HT-29 (cell line): ENCODE results near the gene KRTAP3-1. TPM values are rescaled to one million over a fixed set of nuclear protein-coding genes. Genes with fewer than 3 reads are reported as not detected.

Source experiments
- DNase-seq: peaks from one replicate; pipeline ENCODE4 v3.0.0-alpha.2; 2015; ENCODE audit warnings: low spot score
- small RNA-seq: library from RNA; depleted of rRNA; stranded (forward); fragments of <200 nt; gene quantifications from one replicate; pipeline ENCODE3, GENCODE V24; 2014
- total RNA-seq: library from RNA; depleted of rRNA; stranded (reverse); fragments of >200 nt; shearing (Covaris generic); gene quantifications from 2 replicates; pipeline ENCODE4 v1.2.3, GENCODE V29; 2014; rRNA removed

Gene KRTAP3-1
- total RNA-seq, 1 experiment from 2014 or later = not detected

DNA sequence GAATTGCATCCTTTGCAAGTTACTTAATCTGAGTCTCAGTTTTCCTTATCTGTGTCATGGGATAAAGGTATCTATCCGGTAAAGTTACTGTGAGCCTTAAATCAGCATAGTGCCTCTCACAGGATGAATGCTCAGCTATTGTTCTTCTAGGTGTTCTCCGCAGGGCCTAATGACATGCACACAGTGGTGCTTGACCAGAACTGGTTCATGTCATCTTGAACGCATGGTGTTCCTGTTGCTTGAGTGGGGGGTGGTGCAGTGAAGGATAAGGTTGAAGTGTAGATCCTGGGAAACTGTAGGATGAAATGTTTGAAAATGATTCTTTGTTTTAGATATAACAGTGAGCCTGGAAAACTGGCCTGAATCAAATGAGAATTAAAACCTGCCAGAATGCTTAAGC, 28.8 kb downstream of the KRTAP3-1 start:
- DNase-seq = no peak

DNA sequence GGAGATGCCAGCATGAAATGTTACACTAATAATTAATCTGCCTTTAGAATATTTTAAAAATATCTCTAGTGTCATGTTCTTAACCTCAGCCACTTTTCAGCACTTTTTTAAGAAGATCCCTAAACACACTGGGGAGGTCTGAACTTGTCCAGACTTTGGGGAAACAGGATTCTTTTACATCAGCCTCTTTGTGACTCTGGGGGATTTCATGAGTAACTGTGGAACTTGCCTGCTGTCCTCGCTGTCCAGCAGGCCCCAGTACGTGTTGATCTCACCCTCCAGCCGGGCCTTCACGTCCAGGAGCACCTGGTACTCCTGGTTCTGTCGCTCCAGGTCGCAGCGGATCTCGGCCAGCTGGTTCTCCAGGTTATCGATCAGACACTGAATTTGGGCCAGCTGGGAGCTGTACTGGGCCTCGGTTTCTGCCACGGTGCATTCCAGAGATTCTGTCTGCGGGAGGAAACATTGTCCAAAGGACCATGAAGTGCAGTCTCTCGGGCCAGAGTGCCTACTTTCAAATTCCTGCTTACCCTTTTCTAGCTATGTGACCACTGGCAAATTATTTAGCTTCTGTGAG, 30.3 kb downstream of the KRTAP3-1 start:
- DNase-seq = no peak

DNA sequence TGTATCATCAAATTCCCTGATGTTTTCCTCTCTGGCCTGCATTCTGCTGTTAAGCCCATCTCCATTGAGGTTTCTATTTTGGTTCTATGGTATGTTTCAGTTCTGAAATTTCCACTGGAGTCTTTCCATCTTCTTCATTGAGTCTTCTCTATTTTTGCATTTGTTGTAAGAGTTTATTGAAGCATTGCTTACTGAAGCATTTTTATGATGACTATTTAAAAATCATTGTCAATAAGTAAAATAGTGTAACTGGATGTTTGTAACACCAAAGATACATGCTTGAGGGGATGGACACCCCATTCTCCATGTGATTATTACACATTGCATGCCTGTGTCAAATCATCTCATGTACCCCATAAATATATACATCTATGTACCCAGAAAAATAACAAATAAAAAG, 33.4 kb downstream of the KRTAP3-1 start:
- no peak for DNase-seq

DNA sequence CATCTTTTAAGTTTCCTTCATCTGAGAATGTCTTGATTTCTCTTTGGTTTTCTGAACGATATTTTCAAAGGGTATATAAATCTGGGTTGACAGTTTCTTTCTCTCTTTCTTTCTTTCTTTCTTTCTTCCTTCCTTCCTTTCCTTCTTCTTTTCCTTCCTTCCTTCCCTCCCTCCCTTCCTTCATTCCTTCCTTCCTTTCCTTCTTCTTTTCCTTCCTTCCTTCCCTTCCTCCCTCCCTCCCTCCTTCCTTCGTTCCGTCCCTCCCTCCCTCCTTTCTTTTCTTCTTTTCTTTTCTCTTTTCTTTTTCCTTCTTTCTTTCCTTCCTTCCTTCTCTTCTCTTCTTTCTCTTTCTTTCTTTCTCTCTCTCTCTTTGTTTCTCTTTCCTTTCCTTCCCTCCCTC, 34.6 kb downstream of the KRTAP3-1 start:
- DNase-seq = no peak

DNA sequence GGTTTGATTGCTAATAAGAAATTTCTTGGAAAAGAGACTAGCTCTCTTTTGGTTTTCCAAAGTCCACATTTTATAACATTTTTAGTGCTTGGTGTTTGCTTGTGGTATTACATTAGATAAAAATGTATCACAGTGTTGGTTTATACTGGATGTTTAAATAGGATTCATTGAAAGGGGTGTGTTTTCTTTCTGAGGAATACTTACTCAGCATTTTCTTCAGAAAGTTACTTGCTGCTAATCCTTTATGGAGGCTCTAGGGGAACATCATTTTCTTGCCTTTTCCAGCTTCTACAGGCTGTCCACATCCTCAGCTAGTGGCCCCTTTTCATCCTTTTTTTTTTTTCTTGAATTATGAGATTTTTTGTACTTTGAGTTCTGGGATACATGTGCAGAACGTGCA, 41.3 kb downstream of the KRTAP3-1 start:
- no peak for DNase-seq

DNA sequence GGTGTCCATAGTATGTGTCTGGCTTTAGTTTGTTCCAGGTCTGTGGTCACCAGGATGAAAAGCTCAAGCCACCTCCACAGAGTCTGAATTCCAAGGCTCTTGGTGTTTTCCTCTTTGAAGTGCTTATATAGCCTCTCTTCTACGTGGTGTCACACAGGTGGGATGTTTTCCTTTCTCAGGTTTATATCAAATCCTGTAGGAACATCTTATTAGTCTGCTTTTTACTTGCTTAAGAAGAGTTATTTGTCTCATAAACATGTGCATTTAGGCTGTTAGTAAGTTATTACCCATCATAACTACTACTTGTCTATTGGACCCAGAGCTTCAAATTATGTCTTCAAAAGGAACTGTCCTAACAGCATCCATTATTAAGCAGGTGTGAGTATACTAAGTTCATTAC, 42.1 kb downstream of the KRTAP3-1 start, which contains the start of gene KRT39:
TSS of gene KRT39 (minus strand) at position 101 of the 400 bp plus-strand sequence. CDS start at position 9, 92 bp downstream.
- DNase-seq = no peak

DNA sequence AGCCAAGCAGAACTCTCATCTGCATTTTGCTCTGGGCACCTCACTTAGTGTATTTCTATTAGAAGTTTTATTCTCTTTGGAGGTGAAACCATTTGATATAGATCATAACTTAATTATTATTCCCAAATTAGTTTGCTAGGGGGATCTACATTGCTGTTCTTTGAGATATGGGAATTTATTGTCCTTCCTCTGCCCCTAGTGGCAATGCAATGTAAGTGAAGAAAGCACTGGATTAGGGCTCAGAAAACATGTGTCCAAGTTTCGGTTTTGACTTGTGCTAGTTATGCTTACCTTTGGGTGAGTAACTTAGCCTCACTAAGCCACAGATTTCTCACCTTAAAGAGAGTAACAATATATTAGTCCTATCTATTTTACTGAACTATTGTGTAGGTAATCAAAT, 45.1 kb downstream of the KRTAP3-1 start:
- DNase-seq = no peak

DNA sequence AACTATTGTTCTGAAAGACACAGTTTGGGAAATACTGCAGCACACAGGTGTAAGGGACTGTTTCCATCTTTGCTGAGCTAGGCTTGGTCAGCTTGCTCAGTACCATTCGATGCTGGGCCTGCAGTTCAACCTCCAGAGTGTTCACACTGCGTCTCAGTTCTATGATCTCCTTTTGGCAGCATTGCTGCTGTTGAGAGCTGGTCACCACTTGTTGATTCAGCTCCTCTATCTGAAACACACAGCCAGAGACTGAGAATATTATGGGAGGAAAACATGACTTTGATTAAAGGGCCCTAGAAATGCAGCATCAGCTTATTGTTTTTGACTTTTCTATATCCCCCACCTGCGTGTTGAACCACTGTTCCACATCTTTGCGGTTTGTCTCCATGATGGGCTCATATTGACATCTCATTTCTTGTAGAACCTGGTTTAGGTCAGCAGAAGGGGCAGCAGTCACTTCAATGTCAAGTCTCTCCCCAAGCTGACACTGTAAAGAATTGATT, 46.8 kb downstream of the KRTAP3-1 start:
- DNase-seq = no peak

DNA sequence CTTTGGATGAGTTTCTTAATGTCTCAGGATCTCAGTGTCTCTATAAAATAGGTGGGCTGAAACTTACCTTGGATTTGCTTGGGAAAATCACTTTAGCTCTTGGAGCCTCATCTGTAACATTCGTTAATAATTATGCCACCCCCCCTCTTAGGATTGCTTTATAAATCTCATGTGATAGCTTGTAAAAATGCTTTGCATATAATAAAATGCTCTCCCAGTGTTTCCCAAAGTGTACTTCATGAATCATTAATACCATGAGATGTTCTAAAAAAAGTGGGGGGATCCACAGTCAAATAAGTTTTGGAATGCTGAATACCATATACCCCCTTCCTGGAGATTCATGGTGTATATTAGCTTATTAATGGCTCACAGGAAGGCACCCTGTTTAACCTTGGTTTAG, 47.3 kb downstream of the KRTAP3-1 start:
- no peak for DNase-seq

DNA sequence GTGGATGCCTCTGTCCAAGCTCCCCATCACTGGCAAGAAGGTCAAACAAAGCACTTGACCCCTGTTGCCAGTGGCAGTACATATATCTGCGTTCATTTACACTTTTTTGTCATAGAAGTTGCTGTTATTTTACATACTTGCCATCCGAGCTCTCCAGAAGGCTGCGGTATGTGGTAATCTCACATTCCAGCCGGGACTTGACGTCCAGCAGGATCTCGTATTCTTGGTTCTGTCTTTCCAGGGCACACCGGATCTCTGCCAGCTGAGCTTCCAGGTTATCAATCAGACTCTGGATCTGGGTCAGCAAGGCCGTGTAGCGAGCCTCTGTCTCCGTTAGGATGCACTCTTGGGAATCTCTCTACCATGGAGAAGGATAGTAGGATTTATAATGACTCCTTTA, 48.8 kb downstream of the KRTAP3-1 start:
- DNase-seq = no peak

Small RNAs within 50 kb of the gene (small RNA-seq; reads per million reads assigned to genes)
- gene KRTAP3-4P = not detected

Other genes with a start within 250 kb of the KRTAP3-1 start
- gene KRT26, start 236.9 kb downstream of the KRTAP3-1 start, total RNA-seq = not detected in 2 replicates
- not detected in 2 replicates for gene KRT27, start 226.6 kb downstream of the KRTAP3-1 start, total RNA-seq
- gene KRT28, start 209.2 kb downstream of the KRTAP3-1 start, total RNA-seq = not detected in 2 replicates
- gene KRT10, start 186.5 kb downstream of the KRTAP3-1 start, total RNA-seq = 14.7 and 17.7 TPM in 2 replicates
- gene KRT12, start 141.9 kb downstream of the KRTAP3-1 start, total RNA-seq = 0.33 and 0.39 TPM in 2 replicates
- gene KRT20, start 123.9 kb downstream of the KRTAP3-1 start, total RNA-seq = 189 and 203 TPM in 2 replicates
- 3.3 and 4.1 TPM in 2 replicates for gene KRT23, start 71.5 kb downstream of the KRTAP3-1 start, total RNA-seq
- gene KRT39, start 42.2 kb downstream of the KRTAP3-1 start, total RNA-seq = not detected in 2 replicates
- gene KRT40, start 24.8 kb downstream of the KRTAP3-1 start, total RNA-seq = 2.4 and 2.7 TPM in 2 replicates
- gene KRTAP3-3, start 15.0 kb downstream of the KRTAP3-1 start, total RNA-seq = not detected in 2 replicates
- gene KRTAP3-2, start 9.2 kb downstream of the KRTAP3-1 start, total RNA-seq = not detected in 2 replicates
- gene KRTAP1-5, start 18.1 kb upstream of the KRTAP3-1 start, total RNA-seq = not detected in 2 replicates
- not detected in 2 replicates for gene KRTAP1-4, start 21.1 kb upstream of the KRTAP3-1 start, total RNA-seq
- gene KRTAP1-3, start 25.7 kb upstream of the KRTAP3-1 start, total RNA-seq = not detected in 2 replicates
- gene KRTAP1-1, start 32.3 kb upstream of the KRTAP3-1 start, total RNA-seq = 0.42 and 0.64 TPM in 2 replicates
- not detected in 2 replicates for gene KRTAP2-1, start 38.2 kb upstream of the KRTAP3-1 start, total RNA-seq
- gene KRTAP2-2, start 46.1 kb upstream of the KRTAP3-1 start, total RNA-seq = not detected in 2 replicates
- not detected in 2 replicates for gene KRTAP2-3, start 51.0 kb upstream of the KRTAP3-1 start, total RNA-seq
- not detected in 2 replicates for gene KRTAP2-4, start 56.8 kb upstream of the KRTAP3-1 start, total RNA-seq
- gene KRTAP4-7, start 75.0 kb upstream of the KRTAP3-1 start, total RNA-seq = not detected in 2 replicates
- not detected in 2 replicates for gene KRTAP4-8, start 89.0 kb upstream of the KRTAP3-1 start, total RNA-seq
- not detected in 2 replicates for gene KRTAP4-16, start 93.1 kb upstream of the KRTAP3-1 start, total RNA-seq
- not detected in 2 replicates for gene KRTAP4-9, start 96.3 kb upstream of the KRTAP3-1 start, total RNA-seq
- gene KRTAP4-11, start 109.2 kb upstream of the KRTAP3-1 start, total RNA-seq = not detected in 2 replicates
- not detected in 2 replicates for gene KRTAP4-12, start 115.1 kb upstream of the KRTAP3-1 start, total RNA-seq
- not detected in 2 replicates for gene KRTAP4-6, start 131.4 kb upstream of the KRTAP3-1 start, total RNA-seq
- not detected in 2 replicates for gene KRTAP4-5, start 140.7 kb upstream of the KRTAP3-1 start, total RNA-seq
- gene KRTAP4-4, start 151.6 kb upstream of the KRTAP3-1 start, total RNA-seq = not detected in 2 replicates
- gene KRTAP4-3, start 159.1 kb upstream of the KRTAP3-1 start, total RNA-seq = not detected in 2 replicates
- gene KRTAP4-2, start 169.1 kb upstream of the KRTAP3-1 start, total RNA-seq = not detected in 2 replicates
- gene KRTAP4-1, start 175.8 kb upstream of the KRTAP3-1 start, total RNA-seq = not detected in 2 replicates
- gene KRTAP9-1, start 180.8 kb upstream of the KRTAP3-1 start, total RNA-seq = not detected in 2 replicates
- not detected in 2 replicates for gene KRTAP9-2, start 217.5 kb upstream of the KRTAP3-1 start, total RNA-seq
- gene KRTAP9-3, start 223.3 kb upstream of the KRTAP3-1 start, total RNA-seq = not detected in 2 replicates
- gene KRTAP9-8, start 228.9 kb upstream of the KRTAP3-1 start, total RNA-seq = not detected in 2 replicates
- not detected in 2 replicates for gene KRTAP9-4, start 240.6 kb upstream of the KRTAP3-1 start, total RNA-seq
- not detected in 2 replicates for gene KRTAP9-9, start 246.3 kb upstream of the KRTAP3-1 start, total RNA-seq